GM21528 (cell line): ENCODE measurements around the gene VAT1.
"Not testable (repeated sequence)": the region's sequence is repeated elsewhere in the genome, so short reads cannot be mapped to it uniquely, and the experiment has no call there.

Source experiments
- ATAC-seq: cut with Tn5 transposase; IDR thresholded peaks from one replicate; pipeline ENCODE4 v1.9.1; 2021; ENCODE audit warnings: mild to moderate bottlenecking, moderate library complexity; ENCODE audit not compliant: unreplicated experiment, low FRiP score

Gene VAT1

DNA sequence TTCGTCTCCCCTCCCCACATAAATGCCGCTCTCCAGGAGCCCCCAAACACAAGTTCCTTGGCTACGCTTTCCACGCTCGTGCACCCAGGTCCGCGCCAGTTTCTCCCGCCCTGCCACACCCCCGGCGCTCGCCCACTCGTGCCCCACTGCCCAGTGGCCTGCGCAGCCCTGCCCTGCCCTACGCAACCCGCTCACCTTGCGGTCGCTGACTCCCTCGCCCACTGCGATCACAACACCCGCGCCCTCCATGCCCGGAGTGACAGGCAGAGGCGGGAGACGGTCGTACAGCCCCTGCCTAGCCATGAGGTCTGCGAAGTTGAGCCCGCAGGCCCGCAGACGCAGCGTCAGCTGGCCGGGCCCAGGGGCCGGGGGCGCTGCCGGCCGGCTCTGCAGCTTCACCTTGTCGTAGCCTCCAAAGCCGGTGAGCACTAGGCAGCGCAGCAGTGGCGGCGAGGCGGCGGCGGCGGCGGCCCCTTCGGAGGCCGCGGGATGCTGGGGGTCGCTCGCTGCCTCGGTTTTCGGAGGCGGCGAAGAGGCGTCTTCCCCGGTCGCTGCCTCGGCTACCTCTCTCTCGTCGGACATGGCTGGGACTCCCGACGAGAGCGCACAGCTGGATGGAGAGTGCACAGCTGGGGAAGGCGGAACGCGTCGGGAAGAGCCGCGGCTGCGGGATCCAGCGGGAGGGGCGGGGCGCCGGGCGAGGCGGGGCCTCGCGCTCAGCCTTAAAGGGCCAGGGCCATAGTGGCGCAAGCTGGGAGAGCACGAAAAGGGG is at the start of gene VAT1:
Gene VAT1 (minus strand): TSS at position 645 of the 772 bp plus-strand sequence. CDS start 63 bp downstream, at position 582.
- ATAC-seq, result no peak

DNA sequence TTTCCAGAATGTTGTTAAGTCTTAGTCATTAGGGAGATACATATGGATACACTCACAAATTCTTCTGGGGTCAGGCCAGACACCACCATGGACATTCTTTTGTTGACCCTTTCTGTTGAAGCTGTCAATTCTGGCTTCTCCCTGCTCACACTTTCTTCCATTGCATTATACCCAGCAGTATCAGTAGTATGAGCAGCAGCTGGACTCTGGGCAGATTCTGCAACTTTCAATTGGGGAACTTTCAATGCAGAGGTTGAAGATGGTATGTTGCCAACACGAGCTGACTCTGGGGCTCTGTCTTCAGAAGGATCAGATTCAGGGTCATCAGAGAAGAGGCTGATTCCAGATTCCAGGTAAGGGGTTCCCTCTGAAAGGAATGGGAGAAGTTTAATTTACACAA is 48.7 kb upstream of the VAT1 start:
- ATAC-seq, result no peak

DNA sequence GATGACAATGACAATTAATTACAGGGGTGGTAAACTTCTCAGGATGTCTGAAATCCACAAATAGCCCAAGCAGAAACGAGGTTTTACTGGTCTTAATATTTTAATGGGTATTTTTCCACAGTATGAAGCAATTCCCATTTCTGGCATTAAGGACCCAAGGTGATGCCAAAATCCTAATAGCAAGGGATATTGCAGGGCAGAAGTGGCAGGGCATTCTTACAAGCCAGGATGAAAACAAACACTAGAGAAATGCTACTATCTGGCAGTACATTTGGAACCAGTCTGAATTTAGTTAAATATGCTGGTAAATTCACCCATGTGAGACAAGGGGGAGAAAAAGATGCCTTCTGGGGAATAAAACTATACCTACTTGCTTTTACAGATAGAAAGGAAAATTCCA is 48.1 kb upstream of the VAT1 start:
- no peak for ATAC-seq

DNA sequence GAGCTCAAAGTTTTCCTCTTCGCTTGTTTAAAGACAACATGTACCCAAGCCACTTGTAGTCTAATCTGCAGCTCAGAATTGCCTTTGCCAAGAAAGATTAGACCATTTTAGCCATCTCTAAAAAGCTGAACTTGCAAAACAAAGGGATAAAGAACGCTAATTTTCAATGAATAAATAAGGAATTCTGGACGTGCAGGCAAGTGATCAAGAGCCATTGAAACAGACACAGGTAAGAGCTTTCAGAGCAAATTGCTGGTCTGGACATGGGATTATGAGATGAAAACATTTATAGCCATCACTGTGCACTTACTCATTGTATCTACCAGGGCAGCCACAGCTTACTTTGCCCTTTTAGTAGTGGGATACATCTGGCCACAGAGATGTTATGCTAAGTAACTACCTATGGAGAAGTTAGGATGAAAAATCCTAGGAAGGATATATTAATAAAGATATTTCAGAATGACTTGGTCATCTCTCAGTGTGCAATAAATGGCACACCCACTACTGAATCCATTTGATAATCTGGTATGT is 47.2 kb upstream of the VAT1 start:
- no peak for ATAC-seq

DNA sequence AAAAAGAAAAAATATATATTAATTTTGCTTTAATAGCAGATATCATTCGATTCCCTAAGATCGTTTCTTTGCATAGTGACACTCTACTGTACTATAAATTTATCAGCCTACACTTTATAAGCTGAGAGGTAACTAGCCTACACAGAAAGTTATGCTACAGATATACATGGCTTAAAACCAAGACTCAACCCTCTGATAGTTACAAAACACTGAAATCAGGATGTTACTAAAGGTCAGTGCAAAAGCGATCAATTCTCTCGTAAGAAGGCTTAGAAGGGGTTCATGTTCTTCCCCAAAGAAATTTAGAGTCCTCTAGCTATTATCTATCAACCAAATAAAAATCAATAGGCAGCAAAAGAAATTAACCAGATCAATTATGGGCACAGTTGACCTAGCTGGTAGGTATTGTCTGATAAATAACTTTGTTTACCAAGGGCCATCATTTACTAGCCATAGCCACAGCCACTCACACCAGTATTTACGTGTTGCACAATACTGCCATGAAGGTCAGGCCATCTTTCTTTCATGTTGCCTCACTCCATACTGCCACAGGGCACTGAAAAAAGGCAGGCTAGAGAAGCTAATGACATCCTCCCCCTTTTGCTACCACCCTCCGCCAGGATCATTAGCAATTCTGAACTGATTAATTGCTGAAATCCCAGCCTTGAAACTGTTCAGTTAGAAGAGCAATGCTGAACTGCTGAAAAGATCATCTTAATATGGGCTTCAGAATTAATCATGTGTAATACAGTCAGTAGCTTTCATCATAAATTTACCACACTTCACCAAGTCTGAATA is 46.6 kb upstream of the VAT1 start:
- no peak for ATAC-seq

DNA sequence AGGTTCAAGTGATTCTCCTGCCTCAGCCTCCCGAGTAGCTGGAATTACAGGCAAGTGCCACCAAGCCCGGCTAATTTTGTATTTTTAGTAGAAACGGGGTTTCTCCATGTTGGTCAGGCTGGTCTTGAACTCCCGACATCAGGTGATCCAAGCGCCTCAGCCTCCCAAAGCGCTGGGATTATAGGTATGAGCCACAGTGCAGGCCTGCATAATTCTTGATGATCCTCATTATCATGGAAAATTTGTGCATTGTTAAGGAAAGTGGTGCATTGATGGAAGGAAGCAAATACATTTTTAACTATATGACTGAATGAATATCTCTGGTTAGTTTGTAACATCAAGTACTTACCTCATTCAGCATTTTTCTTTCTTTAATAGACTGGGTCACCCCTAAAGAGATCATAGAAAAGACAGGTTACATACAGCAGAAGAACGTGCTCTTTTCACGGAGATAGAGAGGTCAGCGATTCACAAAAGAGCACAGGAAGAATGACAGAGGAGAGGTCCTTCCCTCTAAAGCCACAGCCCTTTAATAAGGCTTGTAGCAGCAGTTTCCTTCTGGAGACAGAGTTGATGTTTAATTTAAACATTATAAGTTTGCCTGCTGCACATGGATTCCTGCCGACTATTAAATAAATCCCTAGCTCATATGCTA is 40.9 kb upstream of the VAT1 start:
- ATAC-seq, result no peak

DNA sequence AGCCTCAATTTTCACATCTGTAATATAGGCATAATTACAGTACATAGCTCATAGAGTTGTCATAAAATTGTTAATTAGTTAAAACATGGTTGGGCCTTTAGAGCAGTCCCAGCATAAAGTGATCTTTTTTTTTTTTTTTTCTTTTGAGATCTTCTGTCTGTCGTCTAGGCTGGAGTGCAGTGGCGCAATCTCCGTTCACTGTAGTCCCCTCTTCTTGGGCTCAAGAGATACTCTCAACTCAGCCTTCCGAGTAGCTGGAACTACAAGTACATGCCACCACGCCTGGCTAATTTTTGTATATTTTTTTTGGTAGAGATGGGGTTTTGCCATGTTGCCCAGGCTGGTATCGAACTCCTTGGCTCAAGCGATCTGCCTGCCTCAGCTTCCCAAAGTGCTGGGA is 33.9 kb upstream of the VAT1 start:
- no peak for ATAC-seq

DNA sequence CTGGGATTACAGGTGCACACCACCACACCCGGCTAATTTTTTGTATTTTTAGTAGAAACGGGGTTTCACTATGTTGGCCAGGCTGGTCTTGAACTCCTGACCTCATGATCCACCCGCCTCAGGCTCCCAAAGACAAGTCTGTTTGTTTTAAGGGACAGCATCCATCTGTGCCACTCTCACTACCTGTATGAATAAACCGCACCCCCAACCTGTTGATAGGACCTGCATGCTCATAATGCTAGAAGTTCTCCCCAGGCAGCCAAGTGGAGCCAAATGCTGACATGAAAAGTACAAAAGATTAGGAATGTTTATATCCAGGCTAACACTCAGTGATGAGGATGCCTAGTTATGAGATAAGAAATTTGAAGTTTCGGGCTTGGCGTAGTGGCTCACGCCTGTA is 30.8 kb upstream of the VAT1 start:
- not testable (repeated sequence) for ATAC-seq

DNA sequence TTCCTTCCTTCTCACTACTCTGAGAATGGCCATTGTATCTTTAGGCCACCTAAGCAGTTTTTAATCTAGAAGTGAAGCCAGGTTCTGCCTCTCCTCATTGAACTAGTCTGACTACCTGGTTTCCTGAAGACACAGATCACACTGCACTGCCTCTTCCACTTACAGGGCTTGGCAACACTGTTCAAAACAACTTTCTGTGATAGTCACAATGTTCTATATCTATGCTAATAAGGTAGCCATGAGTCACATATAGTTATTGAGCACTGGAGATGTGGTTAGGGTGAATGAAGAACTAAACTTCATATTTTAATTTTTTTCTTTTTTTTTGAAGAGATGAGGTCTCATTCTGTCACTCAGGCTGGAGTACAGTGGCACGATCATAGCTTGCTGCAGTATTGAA is 29.8 kb upstream of the VAT1 start:
- ATAC-seq, result no peak

DNA sequence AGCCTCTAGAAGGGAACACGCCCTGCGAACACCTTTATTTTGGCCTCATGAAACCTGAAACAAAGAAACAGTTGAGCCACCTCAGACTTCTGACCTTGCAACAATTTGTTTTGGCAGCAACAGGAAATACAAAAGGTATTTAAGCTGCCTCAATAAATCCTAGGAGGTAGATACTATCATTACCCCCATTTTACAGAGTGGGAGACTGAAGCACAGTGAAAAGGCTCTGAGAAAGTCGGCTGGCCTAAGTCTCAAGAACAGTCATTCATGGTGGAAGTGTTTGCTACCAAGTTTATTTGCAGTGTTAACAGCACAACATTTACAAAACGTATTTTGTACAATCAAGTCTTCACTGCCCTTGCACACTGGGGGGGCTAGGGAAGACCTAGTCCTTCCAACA is 21.8 kb upstream of the VAT1 start:
- ATAC-seq, result no peak

DNA sequence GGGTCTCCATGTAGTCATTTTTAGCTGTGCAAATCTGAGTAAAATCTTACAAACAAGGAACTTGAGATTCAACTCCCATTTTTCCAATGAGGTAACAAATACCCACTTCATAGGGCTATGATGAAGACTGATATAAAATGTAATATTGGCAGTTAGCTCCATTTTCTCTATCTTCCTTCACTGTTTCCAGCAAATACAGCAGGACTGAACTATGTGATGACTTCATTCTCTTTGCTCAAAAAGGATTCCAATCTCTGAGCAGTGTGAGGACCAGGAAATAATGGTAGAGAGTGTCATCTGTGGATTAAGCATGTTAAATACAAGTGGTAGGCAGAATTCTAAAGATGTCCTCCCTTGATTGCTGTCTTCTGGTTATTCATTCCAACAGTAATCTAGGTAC is 21.1 kb upstream of the VAT1 start:
- no peak for ATAC-seq

DNA sequence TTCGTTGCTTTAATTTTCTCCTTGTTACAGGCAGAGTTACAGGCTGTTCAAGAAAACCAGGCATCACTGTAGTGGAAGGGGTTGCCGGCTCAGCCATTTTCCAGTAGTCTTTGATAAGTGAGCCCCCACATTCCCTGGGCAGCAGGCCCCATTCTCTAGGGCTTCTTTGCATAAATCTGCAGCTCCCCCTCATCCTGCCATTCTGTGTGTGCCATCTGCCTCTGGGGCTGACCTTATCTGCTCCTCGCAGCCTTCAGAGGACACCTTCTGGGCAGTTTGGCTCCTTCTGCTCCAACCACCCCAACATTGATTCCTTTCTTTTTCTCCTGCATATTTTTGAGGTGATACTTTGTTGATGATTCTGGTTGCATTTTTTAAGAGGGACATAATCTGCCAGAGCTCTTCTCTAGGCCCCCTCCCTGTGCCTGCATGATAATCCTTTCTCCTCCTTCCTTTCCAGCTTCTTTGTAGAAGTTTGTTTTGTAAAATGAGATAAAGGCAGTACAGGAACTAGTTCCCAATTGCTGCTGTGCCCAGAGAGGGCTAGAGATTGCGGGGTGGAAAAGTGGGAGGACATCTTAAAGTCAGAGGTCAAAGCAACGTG is 19.9 kb upstream of the VAT1 start:
- no peak for ATAC-seq

DNA sequence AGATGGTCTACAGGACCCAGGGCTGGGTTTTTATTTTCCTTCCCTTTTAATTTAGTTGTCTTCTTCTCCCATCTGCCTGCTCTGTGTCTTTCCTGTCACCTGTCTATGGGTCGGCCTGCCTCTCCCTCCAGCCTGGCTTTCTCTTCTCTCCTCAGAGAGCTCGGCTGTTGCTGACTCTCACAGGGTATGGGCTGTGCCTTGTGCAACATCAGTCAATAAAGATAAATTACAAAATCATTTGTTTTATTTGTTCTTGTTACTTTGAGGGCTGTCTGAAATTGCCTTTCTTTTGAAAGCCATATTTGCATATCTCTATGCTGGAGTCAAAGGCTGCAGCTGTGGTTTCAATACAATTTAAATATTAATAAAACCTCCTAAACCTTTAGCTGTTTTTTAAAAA is 18.5 kb upstream of the VAT1 start:
- no peak for ATAC-seq

DNA sequence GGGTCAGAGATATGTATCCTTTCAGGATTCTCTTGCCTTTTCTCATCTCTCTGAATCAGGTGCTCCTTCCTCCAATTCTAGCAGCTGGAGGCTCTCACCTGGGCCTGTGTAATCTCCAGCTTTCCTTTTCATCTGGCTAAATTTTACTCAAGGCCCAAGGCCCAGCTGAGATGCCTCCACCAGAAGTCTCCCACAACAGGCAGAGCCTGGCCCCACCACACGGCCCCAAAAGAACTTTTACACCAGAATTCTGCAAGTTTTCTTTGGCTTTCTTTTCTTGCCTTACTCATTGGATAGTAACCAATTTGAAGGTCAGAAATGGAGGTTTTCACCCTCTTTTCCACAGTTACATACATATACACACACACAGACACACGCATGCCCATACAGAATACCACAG is 17.5 kb upstream of the VAT1 start:
- ATAC-seq, result no peak

DNA sequence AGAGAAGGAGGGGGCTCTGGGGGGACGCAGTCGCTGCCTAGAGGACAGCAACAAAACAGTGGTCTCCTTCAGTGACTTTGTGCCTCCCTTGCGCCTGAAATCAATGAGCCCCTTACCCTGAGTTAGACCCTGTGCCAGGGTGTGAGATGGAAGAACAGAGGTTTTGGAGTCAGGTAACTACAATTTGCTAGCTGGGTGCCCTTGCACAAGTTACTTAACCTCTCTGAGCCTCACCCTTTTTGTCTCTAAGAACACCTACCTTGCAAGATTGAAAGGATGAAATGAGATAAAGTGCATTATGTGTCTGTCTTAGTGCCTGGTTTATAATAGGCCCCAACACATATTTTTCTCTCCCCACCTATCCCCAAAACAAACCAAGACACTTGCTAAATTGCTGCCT is 12.7 kb upstream of the VAT1 start:
- ATAC-seq, result no peak

DNA sequence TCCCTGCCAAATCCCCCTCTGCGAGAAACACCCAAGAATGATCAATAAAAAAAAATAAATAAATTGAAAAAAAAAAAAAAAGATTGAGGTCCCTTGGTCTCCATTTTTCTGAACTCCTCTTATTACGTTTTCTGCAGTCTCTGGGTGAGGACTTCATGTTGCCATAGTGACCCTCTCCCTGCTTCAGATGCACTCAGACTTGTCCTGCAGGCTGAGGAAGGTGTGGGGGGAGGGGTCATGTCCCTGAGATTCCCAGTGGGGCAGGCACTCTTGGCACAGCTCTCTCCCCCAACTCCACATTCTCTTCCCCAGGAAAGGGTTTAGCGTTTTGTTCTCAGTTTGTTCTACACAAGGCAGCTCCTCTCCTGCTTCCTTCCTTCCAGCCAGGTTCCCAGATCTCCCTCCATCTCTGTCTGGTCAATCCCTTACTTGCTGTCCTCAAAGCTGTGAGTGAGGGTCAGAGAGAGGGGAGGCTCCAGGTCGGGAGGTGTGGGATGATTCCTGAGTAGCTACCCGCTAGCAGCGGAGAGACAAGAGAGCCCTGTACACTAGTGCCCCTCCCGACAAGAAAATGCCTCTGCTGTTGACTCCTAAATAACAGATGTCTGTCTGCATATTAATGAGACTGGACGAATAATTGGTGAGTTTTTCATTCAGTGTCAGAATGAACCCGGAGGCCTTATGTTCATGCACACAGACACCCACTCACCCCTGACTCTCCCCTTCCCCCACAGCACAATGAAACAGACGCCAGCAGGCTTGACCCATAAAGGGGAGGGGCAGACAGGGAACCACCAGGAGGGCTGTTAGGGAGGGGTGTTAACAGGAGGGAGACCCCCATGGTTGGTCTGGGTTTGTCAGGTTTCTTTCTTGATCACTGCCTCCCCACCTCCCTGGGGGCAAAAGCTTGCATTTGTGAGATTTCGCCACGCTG is 12.0 kb upstream of the VAT1 start:
- no peak for ATAC-seq

DNA sequence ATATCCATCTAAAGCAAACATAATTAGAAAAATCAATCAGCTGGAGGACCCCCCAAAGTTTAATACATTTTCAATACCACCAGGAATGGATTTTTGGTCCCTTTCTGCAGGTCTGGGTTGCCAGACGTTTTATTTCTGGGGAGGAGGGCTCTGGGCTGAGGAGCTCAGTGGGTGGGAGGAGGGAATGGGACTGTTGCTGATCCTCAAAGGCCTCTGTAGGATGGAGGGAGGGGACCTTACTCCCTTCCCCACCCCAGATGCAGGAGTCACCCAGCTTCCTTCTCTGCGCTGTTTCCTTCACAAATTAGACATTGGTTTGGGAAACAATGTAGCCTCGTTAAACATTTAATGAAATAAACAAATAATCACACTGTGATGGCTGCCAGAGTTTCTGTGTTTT is 9.5 kb upstream of the VAT1 start:
- ATAC-seq, result no peak

DNA sequence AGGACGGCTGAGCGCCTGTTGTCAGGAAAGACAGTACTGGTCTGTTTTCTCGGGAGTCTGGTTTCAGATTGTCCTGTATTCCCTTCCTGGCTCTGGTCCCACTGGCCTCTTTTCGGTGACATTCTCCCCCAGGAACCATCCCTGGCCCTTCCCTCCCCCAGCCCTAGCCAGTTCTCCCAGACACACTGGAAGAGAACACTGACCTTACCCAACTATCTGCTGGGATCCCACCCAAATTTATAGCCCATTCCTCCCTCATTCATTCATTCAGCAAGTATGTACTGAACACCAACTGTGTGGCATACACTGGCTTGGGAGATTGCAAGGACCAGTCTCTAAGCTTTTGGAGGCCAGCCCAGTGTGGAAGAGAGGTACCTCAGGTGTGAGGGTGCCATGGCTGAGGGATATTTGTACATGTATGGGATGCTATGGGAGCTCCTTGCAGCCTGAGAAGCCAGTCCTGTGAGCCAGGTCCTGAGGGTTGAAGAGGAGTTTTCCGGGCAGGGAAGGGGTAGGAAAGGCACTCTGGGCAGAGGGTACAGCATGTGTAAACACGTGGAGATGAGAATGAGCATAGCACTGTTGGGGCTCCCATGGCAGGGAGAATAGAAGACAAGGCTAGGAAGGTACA is 8.1 kb upstream of the VAT1 start:
- ATAC-seq, result no peak

DNA sequence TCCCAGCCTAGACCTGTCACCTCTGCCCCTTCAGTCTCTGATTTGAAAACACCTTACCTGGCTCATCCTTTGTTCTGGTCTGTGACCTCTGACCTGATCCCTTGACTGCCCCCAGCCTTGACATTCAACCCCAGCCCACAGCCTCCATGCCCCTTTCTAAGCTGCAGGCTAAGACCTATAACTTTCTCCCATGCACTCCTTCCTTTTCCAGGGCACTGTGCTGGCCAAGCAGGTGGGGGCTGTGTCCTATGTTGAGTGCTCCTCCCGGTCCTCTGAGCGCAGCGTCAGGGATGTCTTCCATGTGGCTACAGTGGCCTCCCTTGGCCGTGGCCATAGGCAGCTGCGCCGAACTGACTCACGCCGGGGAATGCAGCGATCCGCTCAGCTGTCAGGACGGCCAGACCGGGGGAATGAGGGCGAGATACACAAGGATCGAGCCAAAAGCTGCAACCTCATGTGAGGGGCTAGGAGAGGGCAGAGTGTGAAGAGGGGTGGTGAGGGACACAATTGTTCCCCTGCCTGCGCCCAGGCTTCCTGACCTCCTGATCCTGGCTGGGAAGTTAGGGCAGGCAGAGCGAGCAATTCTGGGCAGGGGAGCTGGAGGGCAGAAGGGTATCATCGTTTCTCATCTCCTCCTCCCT is 6.2 kb upstream of the VAT1 start:
- ATAC-seq, result no peak
